HUDEP-2 (cell line): Measurements from ENCODE around the gene LHB.
"Not testable (repeated sequence)": the region's sequence is repeated elsewhere in the genome, so short reads cannot be mapped to it uniquely, and the experiment has no call there.

Source experiments
- DNase-seq, 76 experiments: peaks; one replicate each; lab custom pipeline; 2025; ENCODE audit not compliant: unreplicated experiment in 76 of 76; lab: John Stamatoyannopoulos, UW

LHB gene

GRCh38 chr19:49017041-49017665 lies at the start of gene LHB:
LHB (minus strand) TSS chr19:49017091; CDS start chr19:49017081, 10 bp downstream.
- DNase-seq, result no peak

- no peak for DNase-seq
Measured at GRCh38 chr19:49065905-49066512, 49.1 kb upstream of the LHB start.

- no peak for DNase-seq
Measured at GRCh38 chr19:49064768-49065611, 48.1 kb upstream of the LHB start, which contains the start of gene NTF4. NTF4 (minus strand) TSS chr19:49064818; CDS start chr19:49061997, 2,821 bp downstream.

GRCh38 chr19:49064029-49064629 lies 47.2 kb upstream of the LHB start:
- DNase-seq, result no peak

GRCh38 chr19:49061445-49061844 lies 44.6 kb upstream of the LHB start:
- DNase-seq, result no peak

GRCh38 chr19:49061000-49061399 lies 44.1 kb upstream of the LHB start:
- no peak for DNase-seq

- no peak for DNase-seq
Measured at GRCh38 chr19:49059053-49059452, 42.2 kb upstream of the LHB start.

GRCh38 chr19:49058562-49058961 lies 41.7 kb upstream of the LHB start:
- DNase-seq, result peak in 10 of 76 experiments; percentile 7 to 31 (median 18)

- DNase-seq, result peak in 1 of 76 experiments; percentile 6
Measured at GRCh38 chr19:49057636-49058234, 40.8 kb upstream of the LHB start, which contains the start of gene CGB7. CGB7 (minus strand) TSS chr19:49057749; CDS start chr19:49055375, 2,374 bp downstream.

GRCh38 chr19:49056902-49057596 lies 40.2 kb upstream of the LHB start:
- DNase-seq, result not testable (repeated sequence)

GRCh38 chr19:49056101-49056901 lies 39.4 kb upstream of the LHB start:
- peak in 30 of 76 experiments; percentile 7 to 65 (median 37) for DNase-seq

GRCh38 chr19:49050376-49051033 lies 33.6 kb upstream of the LHB start:
- DNase-seq, result not testable (repeated sequence)

GRCh38 chr19:49049834-49050233 lies 32.9 kb upstream of the LHB start:
- not testable (repeated sequence) for DNase-seq

GRCh38 chr19:49049011-49049410 lies 32.1 kb upstream of the LHB start, which contains the start of gene CGB8:
CGB8 (minus strand) TSS chr19:49049111; CDS start chr19:49048739, 372 bp downstream.
- DNase-seq, result not testable (repeated sequence)

GRCh38 chr19:49043548-49043947 lies 26.7 kb upstream of the LHB start, which contains the start of gene CGB5:
CGB5 (plus strand) TSS chr19:49043848; CDS start chr19:49044210, 362 bp downstream.
- not testable (repeated sequence) for DNase-seq

- not testable (repeated sequence) for DNase-seq
Measured at GRCh38 chr19:49042666-49043065, 25.8 kb upstream of the LHB start.

GRCh38 chr19:49042177-49042576 lies 25.3 kb upstream of the LHB start:
- DNase-seq, result no peak

GRCh38 chr19:49039736-49040135 lies 22.8 kb upstream of the LHB start:
- not testable (repeated sequence) for DNase-seq
